Stimulated activated naive CD4-positive, alpha-beta T cell treated with Interleukin-2 at 50 U/mL for 16 hours (primary cell): ENCODE data around the gene IL22RA2.

Source experiments
- DNase-seq: peaks from one replicate; lab custom pipeline; 2025; lab: John Stamatoyannopoulos, UW

Gene IL22RA2

GRCh38 chr6:137197684-137198645 is 24.5 kb upstream of the IL22RA2 start:
- no peak for DNase-seq

- DNase-seq, result no peak
These were observed 20.0 kb upstream of the IL22RA2 start for GRCh38 chr6:137193256-137194070.

DNA sequence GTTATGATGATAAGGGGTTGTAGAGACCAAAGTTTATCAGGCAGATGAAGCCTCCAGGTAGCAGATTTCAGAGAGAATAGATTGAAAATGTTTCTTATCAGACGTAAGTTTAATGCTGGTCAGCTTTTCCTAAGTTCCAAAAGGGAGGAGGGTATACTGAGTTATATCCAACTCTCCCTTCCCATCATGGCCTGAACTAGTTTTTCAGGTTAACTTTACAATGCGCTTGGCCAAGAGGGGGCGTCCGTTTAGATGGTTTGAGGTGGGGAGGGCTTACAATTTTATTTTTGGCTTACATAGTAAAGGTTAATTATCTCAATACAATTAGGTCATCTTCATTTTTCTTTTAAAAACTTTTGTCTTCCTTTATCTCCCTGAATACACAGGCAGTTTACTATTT is 19.4 kb upstream of the IL22RA2 start:
- no peak for DNase-seq

- DNase-seq, result no peak
These were observed 18.2 kb upstream of the IL22RA2 start for GRCh38 chr6:137191670-137192069.

DNA sequence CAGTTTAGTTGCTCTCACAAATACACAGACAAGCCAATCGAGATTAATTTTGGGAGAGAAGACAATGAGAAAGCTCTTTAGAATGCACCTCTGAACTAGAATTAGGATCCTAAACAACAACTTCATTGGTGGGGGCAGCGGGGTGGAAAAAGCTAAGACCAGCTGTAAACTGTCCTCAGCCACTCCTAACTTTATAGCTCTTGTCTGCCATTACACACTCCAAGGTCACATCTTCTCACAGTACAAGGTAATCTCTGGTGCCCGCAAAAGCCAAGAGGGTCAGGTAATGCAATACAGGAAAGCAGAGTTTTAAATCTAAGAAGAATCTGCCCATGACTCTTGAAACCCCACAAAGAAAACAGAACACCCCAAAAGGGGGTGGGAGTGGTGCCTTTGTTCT is 17.8 kb upstream of the IL22RA2 start:
- no peak for DNase-seq

- DNase-seq, result no peak
These were observed 17.2 kb upstream of the IL22RA2 start for GRCh38 chr6:137190583-137191094.

GRCh38 chr6:137188855-137189254 is 15.4 kb upstream of the IL22RA2 start:
- no peak for DNase-seq

GRCh38 chr6:137185290-137185689 is 11.8 kb upstream of the IL22RA2 start:
- no peak for DNase-seq

DNA sequence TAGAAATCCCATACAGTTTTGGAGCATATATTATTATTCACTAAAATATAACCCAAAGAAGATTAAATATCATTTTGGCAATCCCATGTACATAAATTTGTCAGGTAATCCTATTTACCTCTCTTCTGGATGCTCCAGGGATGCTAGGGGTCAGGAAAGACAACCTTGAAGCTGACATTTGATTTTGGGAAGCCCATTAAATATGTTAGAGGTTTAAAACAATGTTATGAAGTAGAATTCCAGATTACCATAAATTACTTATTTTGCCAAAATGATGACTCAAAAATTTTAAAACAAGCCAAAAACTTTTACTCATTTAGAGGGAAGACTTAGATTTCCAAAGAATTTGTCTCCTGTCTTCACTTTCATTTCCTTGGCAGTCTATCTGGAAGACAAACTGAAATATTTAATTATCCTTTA is 9.2 kb upstream of the IL22RA2 start:
- no peak for DNase-seq

- no peak for DNase-seq
These were observed 8.6 kb upstream of the IL22RA2 start for GRCh38 chr6:137181891-137182653.

- no peak for DNase-seq
These were observed 4.2 kb upstream of the IL22RA2 start for GRCh38 chr6:137177611-137178010.

- no peak for DNase-seq
These were observed 3.3 kb upstream of the IL22RA2 start for GRCh38 chr6:137176729-137177128.

DNA sequence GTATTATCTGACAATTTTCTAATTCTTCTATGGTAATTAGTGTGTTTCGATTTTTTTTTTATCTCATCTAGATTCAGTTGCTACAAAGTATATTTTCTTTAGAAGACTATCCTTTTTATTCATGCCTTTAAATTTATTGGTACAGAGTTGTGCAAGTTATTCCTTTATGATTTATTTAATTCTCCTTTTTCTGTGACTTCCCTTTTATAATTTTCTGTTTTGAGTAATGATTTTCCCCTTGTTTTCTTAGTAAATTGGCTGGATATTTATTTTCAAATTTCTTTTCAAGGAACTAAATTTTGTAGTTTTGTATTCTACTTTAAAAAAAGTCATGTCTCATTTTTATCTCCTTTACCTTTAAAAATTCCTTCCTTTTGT is 2.4 kb upstream of the IL22RA2 start:
- DNase-seq, result no peak

- DNase-seq, result no peak
These were observed 1.9 kb upstream of the IL22RA2 start for GRCh38 chr6:137175157-137175867.

DNA sequence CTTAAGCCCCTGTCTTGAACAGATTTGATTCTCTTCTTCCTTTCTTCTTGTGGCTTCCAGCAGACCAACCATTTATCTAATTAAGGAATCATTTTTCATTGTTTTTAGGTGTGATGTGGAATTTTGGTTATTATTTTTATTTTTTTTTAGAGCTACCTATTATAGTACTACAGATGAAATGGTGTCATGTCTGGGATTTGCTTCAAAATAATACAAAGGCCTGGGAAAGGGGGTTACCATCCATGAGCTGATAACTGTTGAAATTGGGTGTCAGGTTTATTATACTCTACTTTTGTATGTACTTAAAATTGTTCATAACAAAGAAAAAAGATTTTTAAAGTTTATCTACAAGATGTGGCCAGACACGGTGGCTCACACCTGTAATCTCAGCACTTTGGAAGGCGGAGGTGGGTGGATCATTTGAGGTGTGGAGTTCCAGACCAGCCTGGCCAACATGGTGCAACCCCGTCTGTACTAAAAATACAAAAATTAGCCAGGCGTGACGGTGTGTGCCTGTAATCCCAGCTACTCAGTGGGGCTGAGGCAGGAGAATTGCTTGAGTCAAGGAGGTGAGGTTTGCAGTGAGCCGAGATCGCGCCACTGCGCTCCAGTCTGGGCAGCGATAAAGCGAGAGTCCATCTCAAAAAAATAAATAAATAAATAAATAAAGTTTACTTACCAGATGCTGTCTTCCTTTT is 561 bp downstream of the IL22RA2 start:
- DNase-seq, result no peak

DNA sequence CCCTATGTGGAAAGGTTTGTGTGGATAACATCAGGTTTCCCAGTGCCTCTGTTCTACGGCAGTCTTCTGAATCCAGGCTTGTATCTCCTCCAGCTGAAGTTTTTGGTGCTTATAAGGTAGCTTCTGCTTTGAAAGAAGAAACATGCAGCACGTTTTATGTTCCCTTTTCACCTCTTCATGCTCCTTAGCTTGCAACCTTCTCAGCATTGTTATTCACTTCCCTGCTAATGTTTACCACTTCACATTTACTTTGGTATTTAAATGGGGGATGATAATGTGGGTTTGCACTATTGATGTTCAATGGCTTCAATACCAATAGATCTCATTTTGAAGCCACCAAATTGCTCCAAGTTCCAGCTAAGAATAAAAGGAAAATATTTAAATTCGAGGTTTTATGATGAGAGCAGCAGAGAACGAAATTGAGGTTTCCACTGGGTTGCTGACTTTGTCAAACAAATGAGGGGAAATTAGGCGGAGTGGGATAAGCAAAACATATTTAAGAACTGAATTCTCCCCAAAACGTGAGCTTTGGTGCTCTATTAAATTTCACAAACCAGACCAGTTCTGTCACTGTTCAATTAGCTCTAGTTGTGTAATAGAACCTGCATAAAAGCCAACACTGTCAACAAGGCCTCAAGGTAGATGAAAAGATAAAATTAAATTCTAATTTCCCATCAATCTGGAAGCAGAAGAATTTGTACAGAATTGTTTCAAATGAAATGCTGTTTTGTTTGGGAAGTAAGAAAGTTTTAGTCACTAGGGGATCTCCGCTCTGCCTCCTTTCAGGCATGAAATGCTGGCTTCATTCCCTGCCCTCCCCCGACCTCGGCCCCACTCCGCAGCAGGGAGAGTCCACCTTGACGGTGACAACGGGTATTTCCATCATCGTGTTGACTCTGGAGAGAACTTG is 1.4 kb downstream of the IL22RA2 start:
- DNase-seq, result no peak

- no peak for DNase-seq
These were observed 2.4 kb downstream of the IL22RA2 start for GRCh38 chr6:137171053-137171374.

DNA sequence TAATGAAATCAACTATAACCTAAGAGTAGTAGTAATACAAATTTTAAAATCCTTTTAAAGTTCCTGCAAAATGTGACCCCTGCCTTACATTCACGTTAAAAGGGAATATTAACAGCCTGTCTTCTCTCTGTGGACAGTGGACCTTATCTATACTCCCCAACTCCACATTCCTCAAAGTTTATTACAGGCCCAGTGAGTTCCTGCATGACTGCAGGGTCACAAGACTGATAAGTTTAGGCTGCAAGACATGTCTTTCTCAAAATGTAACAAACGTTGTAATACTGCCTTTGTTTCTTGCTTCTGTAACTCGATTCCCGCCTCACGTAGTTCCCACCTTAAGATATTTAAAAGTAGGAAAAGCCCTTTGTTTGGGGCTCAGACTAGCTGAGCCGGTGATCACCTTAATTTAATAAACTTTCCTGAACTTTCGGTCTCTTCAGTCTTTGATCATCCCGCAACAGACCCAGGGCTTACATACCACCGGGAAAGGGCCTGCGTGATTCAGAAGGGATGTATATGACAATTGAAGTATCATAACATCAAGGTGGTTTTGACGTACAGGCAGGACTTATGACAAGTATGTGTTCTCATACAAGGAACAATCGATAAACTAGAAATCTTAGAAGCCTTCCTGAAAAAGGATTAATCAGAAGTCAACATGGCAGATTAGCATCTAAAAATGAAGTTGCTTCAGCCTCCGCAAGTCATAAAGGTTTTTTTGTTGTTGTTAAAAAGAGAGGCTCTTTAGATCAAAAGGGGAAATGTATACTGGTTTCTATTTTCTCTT is 3.0 kb downstream of the IL22RA2 start:
- DNase-seq, result no peak
